ENCODE results near the gene RAB9A. TPM values are rescaled to one million over a fixed set of nuclear protein-coding genes. Genes with fewer than 3 reads are reported as not detected.

Gene RAB9A
- total and polyA plus RNA-seq, 10 of the 15 experiments (the other 5 are each of a cell fraction or from before 2014, with no cell fraction given): 42.1 to 142 (median 49.9) TPM

GRCh38 chrX:13734278-13735172 lies 45.6 kb downstream of the RAB9A start, which contains the start of the genes OFD1 and TRAPPC2 (continued):
- TF ChIP-seq ZNF687 (IDR thresholded peaks at IDR 0.05): peak; percentile 79
- no peak for TF ChIP-seq CEBPB (IDR thresholded peaks at IDR 0.05; ENCODE audit: borderline replicate concordance in 1 of 2, low read depth in 2 of 2, low read length in 2 of 2)
- peak; percentile 96 for TF ChIP-seq BRCA1 (IDR thresholded peaks at IDR 0.05; ENCODE audit: low read depth, low read length)
- TF ChIP-seq E2F4 (IDR thresholded peaks at IDR 0.05; ENCODE audit: low read depth, low read length): 0 out of 2 replicates have a peak, but pooled peaks have one; percentile 58
- TF ChIP-seq POLR2AphosphoS5 (IDR thresholded peaks at IDR 0.05; ENCODE audit: low read length): peak; percentile 93
- peak; percentile 95 to 96 for TF ChIP-seq SRF (IDR thresholded peaks at IDR 0.05; ENCODE audit: low read depth in 2 of 2, low read length in 2 of 2)
- TF ChIP-seq IRF3 (IDR thresholded peaks at IDR 0.05): no peak
- no peak for TF ChIP-seq ZZZ3 (IDR thresholded peaks at IDR 0.05; ENCODE audit: control insufficient read depth, insufficient read length, low read depth)
- TF ChIP-seq MEF2A (IDR thresholded peaks at IDR 0.05; ENCODE audit: insufficient read depth, low read depth, low read length): peak; percentile 85
- 0 out of 2 replicates have a peak, but pooled peaks have one; percentile 75 for TF ChIP-seq STAT1 (conservative IDR thresholded peaks at IDR 0.05)
- peak; percentile 73; the same call in 1 of the 2 replicates for TF ChIP-seq NR2F1 (conservative IDR thresholded peaks at IDR 0.05)
- 0 out of 2 replicates have a peak, but pooled peaks have one; percentile 32 for TF ChIP-seq RFX5 (IDR thresholded peaks at IDR 0.05; ENCODE audit: low read depth, low read length)
- TF ChIP-seq NFXL1 (IDR thresholded peaks at IDR 0.05; ENCODE audit: borderline replicate concordance): no peak
- 0 out of 2 replicates have a peak, but pooled peaks have one; percentile 26 for TF ChIP-seq FOXM1 (IDR thresholded peaks at IDR 0.05; ENCODE audit: low read depth, low read length)
- TF ChIP-seq BHLHE40 (IDR thresholded peaks at IDR 0.05; ENCODE audit: borderline replicate concordance in 1 of 2, low read depth in 2 of 2, low read length in 1 of 2): peak; percentile 64 to 76; a peak in 3 of 4 replicates
- peak; percentile 94 for TF ChIP-seq CBFB (IDR thresholded peaks at IDR 0.05; ENCODE audit: low read depth)
- TF ChIP-seq RBBP5 (conservative IDR thresholded peaks at IDR 0.05): no peak
- TF ChIP-seq CHD1 (IDR thresholded peaks at IDR 0.05; ENCODE audit: low read depth, low read length): 0 out of 2 replicates have a peak, but pooled peaks have one; percentile 87
- TF ChIP-seq E4F1 (IDR thresholded peaks at IDR 0.05; ENCODE audit: borderline replicate concordance, partially characterized antibody): peak; percentile 62
- no peak for TF ChIP-seq SREBF1 (IDR thresholded peaks at IDR 0.05; ENCODE audit: low read length)
- TF ChIP-seq DPF2 (IDR thresholded peaks at IDR 0.05): peak; percentile 82
